ENCODE results near the gene EFEMP1. TPM values are rescaled to one million over a fixed set of nuclear protein-coding genes. Genes with fewer than 3 reads are reported as not detected.

The EFEMP1 gene
- total and polyA plus RNA-seq, 4 donors, result 0.65 to 11.5 (median 6.5) TPM

DNA sequence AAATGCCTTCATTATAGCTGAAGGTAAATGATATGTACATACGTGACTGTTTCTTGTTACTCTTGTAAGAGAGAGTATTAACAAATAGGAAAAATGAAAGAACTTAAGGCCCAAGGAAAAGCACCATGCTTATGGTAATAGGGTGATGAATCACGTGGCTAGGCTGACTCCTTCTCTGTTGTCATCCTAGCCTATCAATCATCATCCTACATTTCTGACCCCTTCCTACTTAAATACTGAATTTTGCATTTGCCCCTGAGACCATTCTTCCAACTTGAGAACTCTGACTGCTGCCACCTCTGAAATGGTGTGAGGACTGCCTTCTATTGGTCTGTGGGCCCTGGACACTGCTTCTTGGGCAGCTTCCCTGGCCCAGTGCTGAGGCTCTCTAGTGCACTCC, 28.9 kb downstream of the EFEMP1 start:
- no peaks in the 10 kb centered on the region for H3K9me3 ChIP-seq (ENCODE audit: control insufficient read depth in 4 of 4, low read length in 3 of 4)
- 86% methylated on average over 2 of the region's 2 CpGs for WGBS
- H3K4me1 ChIP-seq (ENCODE audit: control insufficient read depth in 4 of 4, insufficient read depth in 4 of 4, low read length in 3 of 4), result no peaks in the 10 kb centered on the region
- TF ChIP-seq FOXA1 (IDR thresholded peaks at IDR 0.05), result no peak
- TF ChIP-seq TAF1 (conservative IDR thresholded peaks at IDR 0.05), result no peak
- no peak for TF ChIP-seq FOXA2 (IDR thresholded peaks at IDR 0.05)
- no peak for TF ChIP-seq HNF4G (IDR thresholded peaks at IDR 0.05)
- no peak for TF ChIP-seq NR2F2 (IDR thresholded peaks at IDR 0.05)
- no peak for TF ChIP-seq GABPA (IDR thresholded peaks at IDR 0.05 in 1 of 2, conservative IDR thresholded peaks at IDR 0.05 in 1 of 2)
- no peak for TF ChIP-seq SP1 (IDR thresholded peaks at IDR 0.05)
- no peak for TF ChIP-seq ATF3 (IDR thresholded peaks at IDR 0.05)
- TF ChIP-seq, protein P1, sequence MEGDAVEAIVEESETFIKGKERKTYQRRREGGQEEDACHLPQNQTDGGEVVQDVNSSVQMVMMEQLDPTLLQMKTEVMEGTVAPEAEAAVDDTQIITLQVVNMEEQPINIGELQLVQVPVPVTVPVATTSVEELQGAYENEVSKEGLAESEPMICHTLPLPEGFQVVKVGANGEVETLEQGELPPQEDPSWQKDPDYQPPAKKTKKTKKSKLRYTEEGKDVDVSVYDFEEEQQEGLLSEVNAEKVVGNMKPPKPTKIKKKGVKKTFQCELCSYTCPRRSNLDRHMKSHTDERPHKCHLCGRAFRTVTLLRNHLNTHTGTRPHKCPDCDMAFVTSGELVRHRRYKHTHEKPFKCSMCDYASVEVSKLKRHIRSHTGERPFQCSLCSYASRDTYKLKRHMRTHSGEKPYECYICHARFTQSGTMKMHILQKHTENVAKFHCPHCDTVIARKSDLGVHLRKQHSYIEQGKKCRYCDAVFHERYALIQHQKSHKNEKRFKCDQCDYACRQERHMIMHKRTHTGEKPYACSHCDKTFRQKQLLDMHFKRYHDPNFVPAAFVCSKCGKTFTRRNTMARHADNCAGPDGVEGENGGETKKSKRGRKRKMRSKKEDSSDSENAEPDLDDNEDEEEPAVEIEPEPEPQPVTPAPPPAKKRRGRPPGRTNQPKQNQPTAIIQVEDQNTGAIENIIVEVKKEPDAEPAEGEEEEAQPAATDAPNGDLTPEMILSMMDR (IDR thresholded peaks at IDR 0.05; ENCODE audit: low read depth, low read length, missing input control), result no peak
- no peak for TF ChIP-seq YY1 (IDR thresholded peaks at IDR 0.05)
- TF ChIP-seq RAD21 (IDR thresholded peaks at IDR 0.05), result no peak
- no peak for TF ChIP-seq EGR1 (IDR thresholded peaks at IDR 0.05; ENCODE audit: low read depth in 2 of 2)
- no peak for TF ChIP-seq ZBTB33 (IDR thresholded peaks at IDR 0.05)
- TF ChIP-seq RXRA (IDR thresholded peaks at IDR 0.05), result no peak
- no peak for TF ChIP-seq MAX (IDR thresholded peaks at IDR 0.05)
- TF ChIP-seq REST (IDR thresholded peaks at IDR 0.05), result no peak
- no peak for TF ChIP-seq HNF4A (conservative IDR thresholded peaks at IDR 0.05)
- TF ChIP-seq JUND (IDR thresholded peaks at IDR 0.05), result no peak
- H3K27ac ChIP-seq (ENCODE audit: low read depth in 1 of 2, low read length in 2 of 2), result no peak overlapping the region
- no peak for DNase-seq (ENCODE audit: low spot score)
- no peak overlapping the region for H3K9ac ChIP-seq (ENCODE audit: low read depth in 1 of 2, low read length in 2 of 2)
- H3K36me3 ChIP-seq (ENCODE audit: control insufficient read depth in 4 of 4, insufficient read depth in 3 of 4, low read depth in 1 of 4, low read length in 3 of 4), result no peaks in the 10 kb centered on the region
- no peaks in the 10 kb centered on the region for H3K27me3 ChIP-seq (ENCODE audit: control insufficient read depth in 4 of 4, insufficient read depth in 4 of 4, low read length in 3 of 4)
- H3K4me3 ChIP-seq (ENCODE audit: low read depth in 1 of 3, low read length in 3 of 3), result no peak overlapping the region
